A549 (cell line): ENCODE data around the gene ASIC5.

ENCODE experiments used
- TF ChIP-seq, protein P1 (sequence below): fragments of >200 bp; sonication (Bioruptor Twin); formaldehyde crosslinking; IDR thresholded peaks from 3 replicates; pipeline ENCODE4 v1.6.1; 2016
- TF ChIP-seq, protein P2 (sequence below): IDR thresholded peaks from 2 replicates; pipeline ENCODE4 v1.6.1; 2012

DNA sequence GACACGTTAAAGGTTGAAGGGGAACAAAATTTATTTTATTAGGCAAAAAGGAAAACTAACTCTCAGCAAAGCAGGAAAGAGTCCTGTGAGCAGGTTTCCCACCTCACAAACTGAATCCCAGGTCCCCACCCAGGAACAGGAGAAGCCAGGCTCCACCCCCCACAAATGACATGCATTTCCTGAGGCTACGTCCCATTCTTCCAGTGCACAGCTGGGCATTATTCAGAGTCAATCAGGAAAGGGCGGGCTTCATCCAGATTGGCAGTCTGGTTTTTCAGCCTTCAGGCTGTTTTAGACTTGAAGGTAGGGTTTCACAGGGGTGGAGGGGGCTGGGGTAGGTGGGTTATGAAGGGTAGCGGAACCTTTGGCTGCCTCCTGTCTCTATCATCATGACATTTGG is 11.9 kb upstream of the ASIC5 start:
- TF ChIP-seq, protein P1, sequence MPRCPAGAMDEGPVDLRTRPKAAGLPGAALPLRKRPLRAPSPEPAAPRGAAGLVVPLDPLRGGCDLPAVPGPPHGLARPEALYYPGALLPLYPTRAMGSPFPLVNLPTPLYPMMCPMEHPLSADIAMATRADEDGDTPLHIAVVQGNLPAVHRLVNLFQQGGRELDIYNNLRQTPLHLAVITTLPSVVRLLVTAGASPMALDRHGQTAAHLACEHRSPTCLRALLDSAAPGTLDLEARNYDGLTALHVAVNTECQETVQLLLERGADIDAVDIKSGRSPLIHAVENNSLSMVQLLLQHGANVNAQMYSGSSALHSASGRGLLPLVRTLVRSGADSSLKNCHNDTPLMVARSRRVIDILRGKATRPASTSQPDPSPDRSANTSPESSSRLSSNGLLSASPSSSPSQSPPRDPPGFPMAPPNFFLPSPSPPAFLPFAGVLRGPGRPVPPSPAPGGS: no peak
- TF ChIP-seq, protein P2, sequence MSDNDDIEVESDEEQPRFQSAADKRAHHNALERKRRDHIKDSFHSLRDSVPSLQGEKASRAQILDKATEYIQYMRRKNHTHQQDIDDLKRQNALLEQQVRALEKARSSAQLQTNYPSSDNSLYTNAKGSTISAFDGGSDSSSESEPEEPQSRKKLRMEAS: no peak
